ENCODE measurements around the gene HERPUD1.

GRCh38 chr16:56974549-56975300, 42.8 kb downstream of the HERPUD1 start:
- TF ChIP-seq POLR2A (IDR thresholded peaks at IDR 0.05; ENCODE audit: low read length) (no peak), GATA1 (IDR thresholded peaks at IDR 0.05; ENCODE audit: low read depth, low read length) (no peak)
